SK-N-SH (cell line): ENCODE measurements around the gene KDM4F. TPM values are rescaled to one million over a fixed set of nuclear protein-coding genes. Genes with fewer than 3 reads are reported as not detected.
A peak's percentile ranks its signal among the peaks of the same experiment; 100 is the strongest.

Experiments used
- CTCF ChIA-PET: fragments of 300-600, 350-600 bp; formaldehyde crosslinking; extraction: SDS; loops from one replicate; lab custom pipeline; 2021; lab: Yijun Ruan, JAX
- POLR2A ChIA-PET: fragments of 350-600 bp; sonication (Branson Sonifier 250); formaldehyde crosslinking; extraction: SDS; loops from one replicate; lab custom pipeline; 2020; ENCODE audit warnings: antibody characterized with exemption, inconsistent platforms; lab: Yijun Ruan, JAX
- DNase-seq: peaks from one replicate; pipeline ENCODE4 v3.0.0; 2012
- H2AFZ ChIP-seq: fragments of 200-600 bp; sonication (generic); 2 replicates; pipeline ENCODE4 v1.8.1; 2016; ENCODE audit warnings: antibody characterized with exemption, mild to moderate bottlenecking, low read depth
- H3F3A ChIP-seq: fragments of 200-600 bp; sonication (generic); replicated peaks from 2 replicates; pipeline ENCODE3; 2016; ENCODE audit warnings: antibody characterized with exemption, mild to moderate bottlenecking; ENCODE audit not compliant: insufficient read depth
- H3K27ac ChIP-seq, 2 experiments: fragments of 200-500 bp in 1 of 2; fragments of 200-600 bp in 1 of 2; sonication (Bioruptor generic) in 1 of 2; sonication (generic), shearing (Covaris generic) in 1 of 2; 2 replicates each; pipeline versions ENCODE4 v1.5.1 to v1.6.1; 2014 to 2016; ENCODE audit warnings: low read depth in 2 of 2, inconsistent platforms in 1 of 2, low read length in 1 of 2, mild to moderate bottlenecking in 1 of 2, mixed read lengths in 1 of 2
- H3K27me3 ChIP-seq: fragments of 200-600 bp; sonication (generic), shearing (Covaris generic); 2 replicates; pipeline ENCODE4 v1.6.1; 2016; ENCODE audit warnings: mixed run types; ENCODE audit not compliant: insufficient read depth
- H3K36me3 ChIP-seq, 2 experiments: fragments of 200-500 bp in 1 of 2; fragments of 200-600 bp in 1 of 2; sonication (Bioruptor generic) in 1 of 2; sonication (generic) in 1 of 2; replicated peaks in 1 of 2; 2 replicates each; pipeline versions ENCODE3 to v1.5.1; 2014 to 2016; ENCODE audit warnings: low read length in 1 of 2, mild to moderate bottlenecking in 1 of 2; ENCODE audit not compliant: insufficient read depth in 2 of 2, control insufficient read depth in 1 of 2
- H3K4me1 ChIP-seq, 2 experiments: fragments of 200-500 bp in 1 of 2; fragments of 200-600 bp in 1 of 2; sonication (Bioruptor generic) in 1 of 2; sonication (generic), shearing (Covaris generic) in 1 of 2; 2 replicates each; pipeline versions ENCODE4 v1.5.1 to v1.6.1; 2014 to 2016; ENCODE audit warnings: low read depth in 1 of 2, low read length in 1 of 2, mixed run types in 1 of 2; ENCODE audit not compliant: insufficient read depth in 2 of 2, control insufficient read depth in 1 of 2
- H3K4me2 ChIP-seq: fragments of 200-600 bp; sonication (generic), shearing (Covaris generic); 2 replicates; pipeline ENCODE4 v1.6.1; 2017; ENCODE audit warnings: mixed run types
- H3K4me3 ChIP-seq, 2 experiments: fragments of 200-500 bp in 1 of 2; fragments of 200-600 bp in 1 of 2; sonication (Bioruptor generic) in 1 of 2; sonication (generic), shearing (Covaris generic) in 1 of 2; 2 replicates each; pipeline versions ENCODE4 v1.5.1 to v1.8.1; 2014 to 2016; ENCODE audit warnings: low read depth in 2 of 2, inconsistent platforms in 1 of 2, low read length in 1 of 2, mild to moderate bottlenecking in 1 of 2, mixed read lengths in 1 of 2, moderate library complexity in 1 of 2
- H3K79me2 ChIP-seq: fragments of 200-600 bp; sonication (generic); 2 replicates; pipeline ENCODE4 v1.8.1; 2017; ENCODE audit warnings: mild to moderate bottlenecking; ENCODE audit not compliant: insufficient read depth
- H3K9ac ChIP-seq: fragments of 200-600 bp; sonication (generic); 2 replicates; pipeline ENCODE4 v1.6.1; 2017; ENCODE audit warnings: mixed run types
- H3K9me2 ChIP-seq: fragments of 200-600 bp; sonication (generic); 2 replicates; pipeline ENCODE4 v1.6.1; 2017; ENCODE audit warnings: mixed run types
- H3K9me3 ChIP-seq: fragments of 200-600 bp; sonication (generic); 2 replicates; pipeline ENCODE4 v1.6.1; 2017; ENCODE audit warnings: mixed run types, mild to moderate bottlenecking, moderate library complexity
- H4K20me1 ChIP-seq: fragments of 200-600 bp; sonication (generic); 2 replicates; pipeline ENCODE4 v1.6.1; 2017; ENCODE audit warnings: mild to moderate bottlenecking, mixed run types; ENCODE audit not compliant: insufficient read depth
- CTCF ChIP-seq: fragments of 200-600 bp; sonication (generic); IDR thresholded peaks from 2 replicates; pipeline ENCODE4 v1.6.1; 2017; ENCODE audit warnings: antibody characterized with exemption, mild to moderate bottlenecking, moderate library complexity
- ELF1 ChIP-seq: IDR thresholded peaks from 2 replicates; pipeline ENCODE4 v1.4.0; 2012
- EP300 ChIP-seq, 2 experiments: IDR thresholded peaks; 2 replicates each; pipeline versions ENCODE4 v1.4.0 to v1.6.1; 2012; ENCODE audit warnings: borderline replicate concordance in 1 of 2, low read depth in 1 of 2, low read length in 1 of 2
- GABPA ChIP-seq: IDR thresholded peaks from 2 replicates; pipeline ENCODE4 v1.4.0; 2012; ENCODE audit warnings: low read depth, mild to moderate bottlenecking
- GATA2 ChIP-seq: sonication (generic); formaldehyde crosslinking; IDR thresholded peaks from 2 replicates; pipeline ENCODE4 v1.5.0; 2020; ENCODE audit warnings: mild to moderate bottlenecking, missing genetic modification reagents
- JUND ChIP-seq: IDR thresholded peaks from 2 replicates; pipeline ENCODE4 v1.4.0; 2012
- MXI1 ChIP-seq: IDR thresholded peaks from 2 replicates; pipeline ENCODE4 v1.6.1; 2012; ENCODE audit warnings: mild to moderate bottlenecking, low read depth, low read length, improper control_type of control experiment
- POLR2AphosphoS5 ChIP-seq: IDR thresholded peaks from 2 replicates; pipeline ENCODE4 v1.6.1; 2012; ENCODE audit warnings: low read depth, low read length
- RAD21 ChIP-seq: IDR thresholded peaks from 2 replicates; pipeline ENCODE4 v1.6.1; 2012; ENCODE audit warnings: mild to moderate bottlenecking, low read length
- SIN3A ChIP-seq: IDR thresholded peaks from 2 replicates; pipeline ENCODE4 v1.6.1; 2012; ENCODE audit warnings: low read depth, mild to moderate bottlenecking, low read length, moderate library complexity, borderline replicate concordance
- YY1 ChIP-seq: IDR thresholded peaks from 2 replicates; pipeline ENCODE4 v1.4.0; 2012; ENCODE audit warnings: low read depth, mild to moderate bottlenecking
- WGBS: methylation state at CpG from one replicate; pipeline ENCODE4 v1.1.6; 2017; ENCODE audit warnings: low lambda C conversion rate; 5-methylcytosine and 5-hydroxymethylcytosine counted together
- polyA plus RNA-seq, 3 experiments: library from polyadenylated mRNA; depleted of rRNA; stranded (reverse); fragments of >200 nt; gene quantifications; 2 replicates each; pipeline ENCODE4 v1.2.3, GENCODE V29; 2012
- TF ChIP-seq, protein P1 (sequence below): IDR thresholded peaks from 2 replicates; pipeline ENCODE4 v1.4.0; 2012; ENCODE audit warnings: low read depth
- TF ChIP-seq, protein P2 (sequence below): fragments of 150-350 bp; IDR thresholded peaks from 2 replicates; pipeline ENCODE4 v1.6.1; 2016; ENCODE audit warnings: mild to moderate bottlenecking, low read depth, low read length
- TF ChIP-seq, protein P3 (sequence below): IDR thresholded peaks from 2 replicates; pipeline ENCODE4 v1.4.0; 2012; ENCODE audit warnings: low read depth, borderline replicate concordance
- TF ChIP-seq, protein P4 (sequence below): IDR thresholded peaks from 2 replicates; pipeline ENCODE4 v1.6.1; 2012; ENCODE audit warnings: mild to moderate bottlenecking, low read depth, low read length, moderate library complexity

Gene KDM4F
- polyA plus RNA-seq, 1 of the 3 experiments (the other 2 are of a cell fraction): not detected

DNA sequence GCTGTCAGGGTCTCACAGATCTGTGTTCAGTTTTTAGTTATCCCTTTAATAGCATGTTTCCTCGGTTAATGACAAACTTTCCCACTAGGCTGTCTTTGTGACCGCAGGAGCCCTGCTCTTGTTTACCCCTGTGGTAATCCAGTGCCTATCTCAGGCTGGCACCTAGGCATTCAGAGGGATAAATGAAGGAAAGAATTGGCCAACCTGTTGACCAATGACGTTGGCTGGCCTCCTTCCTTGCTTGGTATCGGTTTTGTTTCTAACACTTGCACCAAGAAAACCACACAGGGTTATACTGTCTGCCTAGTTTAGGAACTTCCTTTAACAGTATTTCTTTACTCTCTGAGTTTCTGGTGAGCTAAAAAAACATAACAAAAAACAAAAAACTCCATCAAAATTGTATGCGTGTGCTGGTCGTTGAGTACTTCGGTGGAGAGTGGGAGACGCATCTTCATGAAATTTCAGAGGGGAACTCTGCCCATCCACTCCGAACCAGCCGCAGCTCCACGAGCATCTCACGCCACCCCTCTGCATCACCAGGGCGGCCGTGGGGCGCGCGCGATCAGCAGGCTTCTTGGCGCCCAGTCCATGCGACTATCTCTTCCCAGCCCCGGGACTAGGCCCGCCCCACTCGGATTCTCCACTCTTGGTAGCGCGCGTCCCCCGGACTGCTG is 39.9 kb downstream of the KDM4F start:
- no peaks in the 10 kb centered on the region for H3K27me3 ChIP-seq
- H2AFZ ChIP-seq: peak overlapping the region; percentile 87
- WGBS: 45% methylated on average over 12 of the region's 27 CpGs
- H3F3A ChIP-seq: peaks cover 8% of the 10 kb centered on the region
- peak overlapping the region; percentile 79 for H3K4me2 ChIP-seq
- no peaks in the 10 kb centered on the region for H3K9me2 ChIP-seq
- H3K79me2 ChIP-seq: no peaks in the 10 kb centered on the region
- H3K36me3 ChIP-seq: no peaks in the 10 kb centered on the region
- no peak for DNase-seq
- peaks cover 13 to 22% of the 10 kb centered on the region in 2 experiments; a peak in 2 of 4 replicates for H3K4me1 ChIP-seq
- no peaks in the 10 kb centered on the region for H4K20me1 ChIP-seq
- TF ChIP-seq, protein P1, sequence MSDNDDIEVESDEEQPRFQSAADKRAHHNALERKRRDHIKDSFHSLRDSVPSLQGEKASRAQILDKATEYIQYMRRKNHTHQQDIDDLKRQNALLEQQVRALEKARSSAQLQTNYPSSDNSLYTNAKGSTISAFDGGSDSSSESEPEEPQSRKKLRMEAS: peak; percentile 39; the same call in 1 of the 2 replicates
- TF ChIP-seq CTCF: no peak
- TF ChIP-seq, all 33 proteins: peak for 1
- Histone ChIP-seq H3K9ac (peak overlapping the region; percentile 62; the same call in 1 of the 2 replicates), H3K4me3 (peak overlapping the region; percentile 86 to 90), H3K27ac (peak overlapping the region; percentile 32 to 72; a peak in 3 of 4 replicates), H3K9me3 (no peaks in the 10 kb centered on the region)
- ChIA-PET CTCF (interaction anchor here (0.6 to 6.5 kb wide), 6 partner anchors 14 to 1337 kb away, joined by 3 to 52 read pairs (median 3); partner anchors contain the start of gene SRSF8), POLR2A (interaction anchor here (0.9 to 2.3 kb wide), 5 partner anchors 21 to 700 kb away, joined by 3 to 15 read pairs (median 4); partner anchors contain the start of genes CWC15, FAM76B, KDM4D and SRSF8)

GRCh38 chr11:95089620-95090542 is 40.7 kb downstream of the KDM4F start, which contains the start of gene ENDOD1:
ENDOD1 (plus strand) TSS chr11:95089846; CDS start chr11:95089928, 82 bp downstream.
- Histone ChIP-seq H3K36me3 (no peaks in the 10 kb centered on the region), H3K27me3 (no peaks in the 10 kb centered on the region), H3K9me3 (no peaks in the 10 kb centered on the region), H3K4me2 (peak within 1 kb of the TSS; percentile 79), H3K27ac (peak within 1 kb of the TSS; percentile 57 to 72; a peak in 3 of 4 replicates), H4K20me1 (no peaks in the 10 kb centered on the region), H2AFZ (peak within 1 kb of the TSS; percentile 95), H3K4me1 (peaks cover 13 to 22% of the 10 kb centered on the region in 2 experiments; a peak in 2 of 4 replicates), H3K9me2 (no peaks in the 10 kb centered on the region), H3K9ac (peak within 1 kb of the TSS; percentile 62), H3K4me3 (peak within 1 kb of the TSS; percentile 86 to 90), H3K79me2 (no peaks in the 10 kb centered on the region; the same call in 1 of the 2 replicates), H3F3A (peaks cover 8% of the 10 kb centered on the region)
- DNase-seq: peak; percentile 95
- POLR2A ChIA-PET: interaction anchor here (0.6 to 2.3 kb wide), 9 partner anchors 12 to 1386 kb away, joined by 3 to 15 read pairs (median 4); partner anchors contain the start of genes CWC15, FAM76B, KDM4D and SRSF8
- WGBS: 1% methylated on average over 16 of the region's 106 CpGs
- CTCF ChIA-PET: interaction anchor here (0.6 to 6.5 kb wide), 13 partner anchors 9 to 1336 kb away, joined by 3 to 52 read pairs (median 4); partner anchors contain the start of gene SRSF8
- TF ChIP-seq JUND (no peak), POLR2AphosphoS5 (peak; percentile 78), ELF1 (no peak), SIN3A (peak; percentile 66; the same call in 1 of the 2 replicates), MXI1 (peak; percentile 91), YY1 (peak; percentile 77; the same call in 1 of the 2 replicates), EP300 (IDR thresholded peaks at IDR 0.05; ENCODE audit: borderline replicate concordance in 1 of 2, low read depth in 1 of 2, low read length in 1 of 2) (no peak), GABPA (no peak), RAD21 (no peak), GATA2 (CRISPR knock-in tag) (no peak)
- TF ChIP-seq, protein P2, sequence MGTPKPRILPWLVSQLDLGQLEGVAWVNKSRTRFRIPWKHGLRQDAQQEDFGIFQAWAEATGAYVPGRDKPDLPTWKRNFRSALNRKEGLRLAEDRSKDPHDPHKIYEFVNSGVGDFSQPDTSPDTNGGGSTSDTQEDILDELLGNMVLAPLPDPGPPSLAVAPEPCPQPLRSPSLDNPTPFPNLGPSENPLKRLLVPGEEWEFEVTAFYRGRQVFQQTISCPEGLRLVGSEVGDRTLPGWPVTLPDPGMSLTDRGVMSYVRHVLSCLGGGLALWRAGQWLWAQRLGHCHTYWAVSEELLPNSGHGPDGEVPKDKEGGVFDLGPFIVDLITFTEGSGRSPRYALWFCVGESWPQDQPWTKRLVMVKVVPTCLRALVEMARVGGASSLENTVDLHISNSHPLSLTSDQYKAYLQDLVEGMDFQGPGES: no peak
- TF ChIP-seq, protein P3, sequence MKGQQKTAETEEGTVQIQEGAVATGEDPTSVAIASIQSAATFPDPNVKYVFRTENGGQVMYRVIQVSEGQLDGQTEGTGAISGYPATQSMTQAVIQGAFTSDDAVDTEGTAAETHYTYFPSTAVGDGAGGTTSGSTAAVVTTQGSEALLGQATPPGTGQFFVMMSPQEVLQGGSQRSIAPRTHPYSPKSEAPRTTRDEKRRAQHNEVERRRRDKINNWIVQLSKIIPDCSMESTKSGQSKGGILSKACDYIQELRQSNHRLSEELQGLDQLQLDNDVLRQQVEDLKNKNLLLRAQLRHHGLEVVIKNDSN: no peak
- TF ChIP-seq, protein P4, sequence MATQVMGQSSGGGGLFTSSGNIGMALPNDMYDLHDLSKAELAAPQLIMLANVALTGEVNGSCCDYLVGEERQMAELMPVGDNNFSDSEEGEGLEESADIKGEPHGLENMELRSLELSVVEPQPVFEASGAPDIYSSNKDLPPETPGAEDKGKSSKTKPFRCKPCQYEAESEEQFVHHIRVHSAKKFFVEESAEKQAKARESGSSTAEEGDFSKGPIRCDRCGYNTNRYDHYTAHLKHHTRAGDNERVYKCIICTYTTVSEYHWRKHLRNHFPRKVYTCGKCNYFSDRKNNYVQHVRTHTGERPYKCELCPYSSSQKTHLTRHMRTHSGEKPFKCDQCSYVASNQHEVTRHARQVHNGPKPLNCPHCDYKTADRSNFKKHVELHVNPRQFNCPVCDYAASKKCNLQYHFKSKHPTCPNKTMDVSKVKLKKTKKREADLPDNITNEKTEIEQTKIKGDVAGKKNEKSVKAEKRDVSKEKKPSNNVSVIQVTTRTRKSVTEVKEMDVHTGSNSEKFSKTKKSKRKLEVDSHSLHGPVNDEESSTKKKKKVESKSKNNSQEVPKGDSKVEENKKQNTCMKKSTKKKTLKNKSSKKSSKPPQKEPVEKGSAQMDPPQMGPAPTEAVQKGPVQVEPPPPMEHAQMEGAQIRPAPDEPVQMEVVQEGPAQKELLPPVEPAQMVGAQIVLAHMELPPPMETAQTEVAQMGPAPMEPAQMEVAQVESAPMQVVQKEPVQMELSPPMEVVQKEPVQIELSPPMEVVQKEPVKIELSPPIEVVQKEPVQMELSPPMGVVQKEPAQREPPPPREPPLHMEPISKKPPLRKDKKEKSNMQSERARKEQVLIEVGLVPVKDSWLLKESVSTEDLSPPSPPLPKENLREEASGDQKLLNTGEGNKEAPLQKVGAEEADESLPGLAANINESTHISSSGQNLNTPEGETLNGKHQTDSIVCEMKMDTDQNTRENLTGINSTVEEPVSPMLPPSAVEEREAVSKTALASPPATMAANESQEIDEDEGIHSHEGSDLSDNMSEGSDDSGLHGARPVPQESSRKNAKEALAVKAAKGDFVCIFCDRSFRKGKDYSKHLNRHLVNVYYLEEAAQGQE: no peak
